NCI-H1092 treated with DMSO at 0.1 percent for 48 hours (cell line): ENCODE measurements around the gene SLC34A1.

ENCODE experiments used
- DNase-seq: peaks from one replicate; lab custom pipeline; 2025; lab: John Stamatoyannopoulos, UW

The SLC34A1 gene

GRCh38 chr5:177446200-177447065 lies 62.2 kb downstream of the SLC34A1 start, which contains the start of gene PRR7:
TSS of gene PRR7 (plus strand) at chr5:177446814. CDS start at chr5:177455068, 8,254 bp downstream.
- DNase-seq: peak; percentile 63

GRCh38 chr5:177447066-177447610 lies 62.9 kb downstream of the SLC34A1 start:
- DNase-seq: peak; percentile 59

GRCh38 chr5:177447611-177448243 lies 63.5 kb downstream of the SLC34A1 start:
- peak; percentile 54 for DNase-seq
